Frontal cortex (tissue), 1 donor: ENCODE data around the gene CCDC13. TPM values are rescaled to one million over a fixed set of nuclear protein-coding genes. Genes with fewer than 3 reads are reported as not detected.

ENCODE experiments used
- small RNA-seq: library from RNA; depleted of rRNA; stranded (forward); fragments of <200 nt; gene quantifications from one replicate; pipeline ENCODE3, GENCODE V24; 2014
- total RNA-seq: library from RNA; depleted of rRNA; stranded (reverse); fragments of >200 nt; gene quantifications from one replicate; pipeline ENCODE4 v1.2.3, GENCODE V29; 2014

The CCDC13 gene
- total RNA-seq, 1 donor from 2014 or later, result 2.4 TPM

Small RNA genes within 50 kb of the gene (small RNA-seq; reads per million reads assigned to genes)
- not detected for gene CCDC13

Other genes with a start within 250 kb of the CCDC13 start
- 64.4 TPM for gene SEC22C, start 191.3 kb downstream of the CCDC13 start, total RNA-seq
- gene SS18L2, start 182.4 kb downstream of the CCDC13 start, total RNA-seq, result 35.1 TPM
- 110 TPM for gene NKTR, start 172.6 kb downstream of the CCDC13 start, total RNA-seq
- 19.6 TPM for gene ZBTB47, start 119.6 kb downstream of the CCDC13 start, total RNA-seq
- 0.41 TPM for gene KLHL40, start 87.7 kb downstream of the CCDC13 start, total RNA-seq
- not detected for gene HHATL, start 70.5 kb downstream of the CCDC13 start, total RNA-seq
- 127 TPM for gene HIGD1A, start 31.2 kb upstream of the CCDC13 start, total RNA-seq
- not detected for gene ACKR2, start 36.2 kb upstream of the CCDC13 start, total RNA-seq
- not detected for gene CYP8B1, start 102.6 kb upstream of the CCDC13 start, total RNA-seq
- 16.7 TPM for gene ZNF662, start 132.9 kb upstream of the CCDC13 start, total RNA-seq
- gene GASK1A, start 206.1 kb upstream of the CCDC13 start, total RNA-seq, result 4.5 TPM